Progenitor cell of endocrine pancreas (in vitro differentiated cells): ENCODE results near the gene GALNT1. TPM values are rescaled to one million over a fixed set of nuclear protein-coding genes. Genes with fewer than 3 reads are reported as not detected.

Experiments used
- DNase-seq: peaks from one replicate; pipeline ENCODE4 v3.0.0; 2021; ENCODE audit warnings: low spot score; ENCODE audit not compliant: unreplicated experiment
- H3K27ac Mint-ChIP-seq: 2 replicates; pipeline ENCODE4 v1.8.0; 2021; ENCODE audit warnings: mild to moderate bottlenecking, moderate library complexity, mixed read lengths
- H3K27me3 Mint-ChIP-seq: 2 replicates; pipeline ENCODE4 v1.8.0; 2021; ENCODE audit warnings: mixed read lengths
- H3K36me3 Mint-ChIP-seq: 2 replicates; pipeline ENCODE4 v1.8.0; 2022; ENCODE audit warnings: mixed read lengths; ENCODE audit not compliant: insufficient read depth
- H3K4me1 Mint-ChIP-seq: 2 replicates; pipeline ENCODE4 v1.8.0; 2021; ENCODE audit warnings: low read depth, mixed read lengths
- H3K4me3 Mint-ChIP-seq: 2 replicates; pipeline ENCODE4 v1.8.0; 2021; ENCODE audit warnings: low read depth, mild to moderate bottlenecking, moderate library complexity, mixed read lengths
- H3K9me3 Mint-ChIP-seq: 2 replicates; pipeline ENCODE4 v1.8.0; 2021; ENCODE audit warnings: low read depth, mixed read lengths
- CTCF ChIP-seq: fragments of 200-600 bp; sonication (generic); IDR thresholded peaks from one replicate; pipeline ENCODE4 v1.5.0; 2021; ENCODE audit warnings: antibody characterized with exemption, mild to moderate bottlenecking; ENCODE audit not compliant: unreplicated experiment
- total RNA-seq: library from RNA; stranded (reverse); gene quantifications from 2 replicates; pipeline ENCODE4 v1.2.1, GENCODE V29; 2021

The GALNT1 gene
- total RNA-seq, 1 donor from 2014 or later, result 92.8 TPM

- H3K9me3 Mint-ChIP-seq, result no peaks in the 10 kb centered on the region
- H3K4me3 Mint-ChIP-seq, result no peak overlapping the region
- no peak overlapping the region for H3K27ac Mint-ChIP-seq
- no peaks in the 10 kb centered on the region for H3K4me1 Mint-ChIP-seq
- no peaks in the 10 kb centered on the region for H3K27me3 Mint-ChIP-seq
- peaks cover 9% of the 10 kb centered on the region for H3K36me3 Mint-ChIP-seq
- no peak for TF ChIP-seq CTCF
- no peak for DNase-seq
Observed at GRCh38 chr18:35689728-35690127, 108.2 kb downstream of the GALNT1 start.

- TF ChIP-seq CTCF, result no peak
- H3K27me3 Mint-ChIP-seq, result no peaks in the 10 kb centered on the region
- no peak overlapping the region for H3K27ac Mint-ChIP-seq
- no peaks in the 10 kb centered on the region for H3K9me3 Mint-ChIP-seq
- H3K4me3 Mint-ChIP-seq, result no peak overlapping the region
- H3K36me3 Mint-ChIP-seq, result peaks cover 6% of the 10 kb centered on the region
- no peak for DNase-seq
- peaks cover 2% of the 10 kb centered on the region for H3K4me1 Mint-ChIP-seq
Observed at GRCh38 chr18:35691625-35692024, 110.1 kb downstream of the GALNT1 start.

- peaks cover 2% of the 10 kb centered on the region for H3K36me3 Mint-ChIP-seq
- H3K27me3 Mint-ChIP-seq, result no peaks in the 10 kb centered on the region
- H3K4me1 Mint-ChIP-seq, result peaks cover 2% of the 10 kb centered on the region
- no peak overlapping the region for H3K27ac Mint-ChIP-seq
- no peaks in the 10 kb centered on the region for H3K9me3 Mint-ChIP-seq
- H3K4me3 Mint-ChIP-seq, result no peak overlapping the region
- no peak for TF ChIP-seq CTCF
- no peak for DNase-seq
Observed at GRCh38 chr18:35692866-35693265, 111.3 kb downstream of the GALNT1 start.

GRCh38 chr18:35693829-35694228, 112.3 kb downstream of the GALNT1 start:
- peaks cover 2% of the 10 kb centered on the region for H3K36me3 Mint-ChIP-seq
- no peak for DNase-seq
- no peak for TF ChIP-seq CTCF
- H3K4me1 Mint-ChIP-seq, result peaks cover 2% of the 10 kb centered on the region
- no peaks in the 10 kb centered on the region for H3K9me3 Mint-ChIP-seq
- H3K27ac Mint-ChIP-seq, result no peak overlapping the region
- no peak overlapping the region for H3K4me3 Mint-ChIP-seq
- H3K27me3 Mint-ChIP-seq, result no peaks in the 10 kb centered on the region

- no peak for TF ChIP-seq CTCF
- no peak for DNase-seq
- H3K9me3 Mint-ChIP-seq, result no peaks in the 10 kb centered on the region
- peaks cover 2% of the 10 kb centered on the region for H3K4me1 Mint-ChIP-seq
- no peak overlapping the region for H3K4me3 Mint-ChIP-seq
- H3K27me3 Mint-ChIP-seq, result no peaks in the 10 kb centered on the region
- H3K27ac Mint-ChIP-seq, result no peak overlapping the region
- peaks cover 2% of the 10 kb centered on the region for H3K36me3 Mint-ChIP-seq
Observed at GRCh38 chr18:35694808-35695207, 113.3 kb downstream of the GALNT1 start.
